ENCODE data around the gene TCP11L1.
"Not testable (repeated sequence)": the region's sequence is repeated elsewhere in the genome, so short reads cannot be mapped to it uniquely, and the experiment has no call there.

Gene TCP11L1

GRCh38 chr11:33067294-33067693 is 27.9 kb downstream of the TCP11L1 start:
- no peak for DNase-seq

- no peak for DNase-seq
These were observed 29.4 kb downstream of the TCP11L1 start for GRCh38 chr11:33068611-33069340.

GRCh38 chr11:33072465-33072864 is 33.1 kb downstream of the TCP11L1 start:
- DNase-seq = no peak

- no peak for DNase-seq
These were observed 44.5 kb downstream of the TCP11L1 start for GRCh38 chr11:33083918-33084317.

- DNase-seq = no peak
These were observed 46.6 kb downstream of the TCP11L1 start for GRCh38 chr11:33086017-33086416.

GRCh38 chr11:33089776-33090175 is 50.4 kb downstream of the TCP11L1 start:
- DNase-seq = no peak

- no peak for DNase-seq
These were observed 54.8 kb downstream of the TCP11L1 start for GRCh38 chr11:33094157-33094556.

- DNase-seq = no peak
These were observed 64.5 kb downstream of the TCP11L1 start for GRCh38 chr11:33103836-33104235.

GRCh38 chr11:33109294-33109895 is 70.0 kb downstream of the TCP11L1 start:
- no peak for DNase-seq

GRCh38 chr11:33110083-33110482 is 70.7 kb downstream of the TCP11L1 start:
- peak in 1 of 2 experiments; percentile 48 for DNase-seq

- no peak for DNase-seq
These were observed 77.2 kb downstream of the TCP11L1 start for GRCh38 chr11:33116535-33116934.

GRCh38 chr11:33122696-33123095 is 83.3 kb downstream of the TCP11L1 start:
- DNase-seq = not testable (repeated sequence)

Measured in NCI-H446 (cell line).